Measurements from ENCODE around the gene NCAPD2.

NCAPD2 gene

DNA sequence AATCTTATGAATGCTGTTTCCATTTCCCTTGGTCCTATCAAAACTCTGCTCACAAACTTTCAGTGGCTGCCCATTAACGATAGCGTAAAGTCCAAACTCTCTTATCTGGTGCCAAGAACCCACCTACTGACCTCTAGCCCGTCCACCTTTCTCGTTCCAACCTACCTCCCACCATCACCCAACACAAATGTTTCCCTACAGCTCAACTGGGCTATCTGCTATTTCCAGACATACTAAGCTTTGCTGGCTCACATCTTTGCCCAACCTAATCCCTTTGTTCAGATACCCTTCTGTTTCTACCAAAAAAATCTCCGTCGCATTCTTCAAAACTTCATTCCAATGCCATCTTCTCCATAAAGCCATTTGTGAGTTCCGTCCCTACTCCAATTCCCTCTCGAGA, 81.7 kb downstream of the NCAPD2 start:
- no peak for DNase-seq (ENCODE audit: low read depth)
- no peak overlapping the region for H3K4me3 ChIP-seq (ENCODE audit: control insufficient read depth, low read depth, low read length)
- TF ChIP-seq, protein P1, sequence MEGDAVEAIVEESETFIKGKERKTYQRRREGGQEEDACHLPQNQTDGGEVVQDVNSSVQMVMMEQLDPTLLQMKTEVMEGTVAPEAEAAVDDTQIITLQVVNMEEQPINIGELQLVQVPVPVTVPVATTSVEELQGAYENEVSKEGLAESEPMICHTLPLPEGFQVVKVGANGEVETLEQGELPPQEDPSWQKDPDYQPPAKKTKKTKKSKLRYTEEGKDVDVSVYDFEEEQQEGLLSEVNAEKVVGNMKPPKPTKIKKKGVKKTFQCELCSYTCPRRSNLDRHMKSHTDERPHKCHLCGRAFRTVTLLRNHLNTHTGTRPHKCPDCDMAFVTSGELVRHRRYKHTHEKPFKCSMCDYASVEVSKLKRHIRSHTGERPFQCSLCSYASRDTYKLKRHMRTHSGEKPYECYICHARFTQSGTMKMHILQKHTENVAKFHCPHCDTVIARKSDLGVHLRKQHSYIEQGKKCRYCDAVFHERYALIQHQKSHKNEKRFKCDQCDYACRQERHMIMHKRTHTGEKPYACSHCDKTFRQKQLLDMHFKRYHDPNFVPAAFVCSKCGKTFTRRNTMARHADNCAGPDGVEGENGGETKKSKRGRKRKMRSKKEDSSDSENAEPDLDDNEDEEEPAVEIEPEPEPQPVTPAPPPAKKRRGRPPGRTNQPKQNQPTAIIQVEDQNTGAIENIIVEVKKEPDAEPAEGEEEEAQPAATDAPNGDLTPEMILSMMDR (IDR thresholded peaks at IDR 0.05; ENCODE audit: control insufficient read depth, insufficient read depth, low read depth, low read length, missing control alignments), result no peak
